Measurements from ENCODE around the gene AKAP5. TPM values are rescaled to one million over a fixed set of nuclear protein-coding genes. Genes with fewer than 3 reads are reported as not detected.

Gene AKAP5
- total and polyA plus RNA-seq, 2 experiments from 2014 or later, result 0.08 to 0.22 TPM

- TF ChIP-seq EZH2 (IDR thresholded peaks at IDR 0.05; ENCODE audit: insufficient read depth, poor library complexity, severe bottlenecking), result no peak
- no peak for TF ChIP-seq EZH2phosphoT487 (IDR thresholded peaks at IDR 0.05; ENCODE audit: insufficient read depth, low read depth)
These were observed 26.3 kb downstream of the AKAP5 start for GRCh38 chr14:64491637-64492036.

GRCh38 chr14:64493455-64493854 lies 28.2 kb downstream of the AKAP5 start:
- Histone ChIP-seq H3K36me3 (ENCODE audit: low read depth) (peaks cover 18% of the 10 kb centered on the region; the same call in 1 of the 2 replicates), H3K27ac (no peak overlapping the region), H3K27me3 (replicated peaks; ENCODE audit: insufficient read depth) (no peaks in the 10 kb centered on the region), H3K9ac (no peak overlapping the region), H3K79me2 (ENCODE audit: insufficient read depth) (peaks cover 45% of the 10 kb centered on the region), H3K4me3 (no peak overlapping the region), H2AFZ (no peak overlapping the region), H4K20me1 (ENCODE audit: insufficient read depth) (no peaks in the 10 kb centered on the region), H3K4me2 (ENCODE audit: unreplicated experiment) (no peak overlapping the region), H3K4me1 (ENCODE audit: insufficient read depth) (no peaks in the 10 kb centered on the region), H3F3A (ENCODE audit: insufficient read depth) (no peaks in the 10 kb centered on the region), H3K9me2 (ENCODE audit: insufficient read depth) (no peaks in the 10 kb centered on the region), H3K9me3 (ENCODE audit: low read depth) (no peaks in the 10 kb centered on the region)
- no peak for DNase-seq
- WGBS, 2 experiments (ENCODE audit: low coverage in 1 of 2, low lambda C conversion rate in 2 of 2, missing lambda C conversion rate in 2 of 2), result 95 to 100% methylated on average over 3 of the region's 3 CpGs
- in situ Hi-C loops (cut with MboI), result no loop called here
- TF ChIP-seq EZH2phosphoT487 (IDR thresholded peaks at IDR 0.05; ENCODE audit: insufficient read depth, low read depth) (no peak), EZH2 (IDR thresholded peaks at IDR 0.05; ENCODE audit: insufficient read depth, poor library complexity, severe bottlenecking) (no peak)

More at GRCh38 chr14:64491637-64492036, 26.3 kb downstream of the AKAP5 start:
- Histone ChIP-seq H3K27ac (no peak overlapping the region), H3K9me3 (ENCODE audit: low read depth) (no peaks in the 10 kb centered on the region), H3K9me2 (ENCODE audit: insufficient read depth) (no peaks in the 10 kb centered on the region), H3K36me3 (ENCODE audit: low read depth) (peaks cover 14% of the 10 kb centered on the region; the same call in 1 of the 2 replicates), H3F3A (ENCODE audit: insufficient read depth) (no peaks in the 10 kb centered on the region), H3K4me1 (ENCODE audit: insufficient read depth) (no peaks in the 10 kb centered on the region), H4K20me1 (ENCODE audit: insufficient read depth) (no peaks in the 10 kb centered on the region), H3K4me3 (no peak overlapping the region), H2AFZ (no peak overlapping the region), H3K9ac (no peak overlapping the region), H3K4me2 (ENCODE audit: unreplicated experiment) (no peak overlapping the region), H3K79me2 (ENCODE audit: insufficient read depth) (peaks cover 29% of the 10 kb centered on the region), H3K27me3 (replicated peaks; ENCODE audit: insufficient read depth) (no peaks in the 10 kb centered on the region)
- in situ Hi-C loops (cut with MboI), result no loop called here
- no peak for DNase-seq
- WGBS, 2 experiments (ENCODE audit: low coverage in 1 of 2, low lambda C conversion rate in 2 of 2, missing lambda C conversion rate in 2 of 2), result 93% methylated on average over 2 of the region's 2 CpGs

- no peaks in the 10 kb centered on the region for H3K27me3 ChIP-seq (replicated peaks; ENCODE audit: insufficient read depth)
These were observed 30.0 kb downstream of the AKAP5 start for GRCh38 chr14:64495252-64495651.

GRCh38 chr14:64496764-64497163 lies 31.5 kb downstream of the AKAP5 start:
- DNase-seq, result no peak
- H3F3A ChIP-seq (ENCODE audit: insufficient read depth), result peaks cover 13% of the 10 kb centered on the region
- TF ChIP-seq EZH2phosphoT487 (IDR thresholded peaks at IDR 0.05; ENCODE audit: insufficient read depth, low read depth) (no peak), EZH2 (IDR thresholded peaks at IDR 0.05; ENCODE audit: insufficient read depth, poor library complexity, severe bottlenecking) (no peak)
- no peak overlapping the region for H2AFZ ChIP-seq
- no peak overlapping the region for H3K4me2 ChIP-seq (ENCODE audit: unreplicated experiment)
- H3K27ac ChIP-seq, result no peak overlapping the region
- H3K79me2 ChIP-seq (ENCODE audit: insufficient read depth), result peaks cover 72% of the 10 kb centered on the region
- H3K9ac ChIP-seq, result no peak overlapping the region
- no peaks in the 10 kb centered on the region for H4K20me1 ChIP-seq (ENCODE audit: insufficient read depth)
- H3K27me3 ChIP-seq (replicated peaks; ENCODE audit: insufficient read depth), result no peaks in the 10 kb centered on the region
- peaks cover 22% of the 10 kb centered on the region for H3K4me1 ChIP-seq (ENCODE audit: insufficient read depth)
- no peaks in the 10 kb centered on the region for H3K9me3 ChIP-seq (ENCODE audit: low read depth)
- no peak overlapping the region for H3K4me3 ChIP-seq
- in situ Hi-C loops (cut with MboI), result no loop called here
- no peaks in the 10 kb centered on the region for H3K9me2 ChIP-seq (ENCODE audit: insufficient read depth)
- H3K36me3 ChIP-seq (ENCODE audit: low read depth), result 0 out of 2 replicates have a peak, but pooled peaks cover 14% of the 10 kb centered on the region

More at GRCh38 chr14:64495252-64495651, 30.0 kb downstream of the AKAP5 start:
- no peaks in the 10 kb centered on the region for H3K9me2 ChIP-seq (ENCODE audit: insufficient read depth)
- H3F3A ChIP-seq (ENCODE audit: insufficient read depth), result no peaks in the 10 kb centered on the region
- H4K20me1 ChIP-seq (ENCODE audit: insufficient read depth), result no peaks in the 10 kb centered on the region
- H3K36me3 ChIP-seq (ENCODE audit: low read depth), result 0 out of 2 replicates have a peak, but pooled peaks cover 14% of the 10 kb centered on the region
- H3K27ac ChIP-seq, result no peak overlapping the region
- no peaks in the 10 kb centered on the region for H3K9me3 ChIP-seq (ENCODE audit: low read depth)
- H3K9ac ChIP-seq, result no peak overlapping the region
- no peak for DNase-seq
- H2AFZ ChIP-seq, result no peak overlapping the region
- H3K4me1 ChIP-seq (ENCODE audit: insufficient read depth), result peaks cover 7% of the 10 kb centered on the region
- no peak overlapping the region for H3K4me2 ChIP-seq (ENCODE audit: unreplicated experiment)
- no peak overlapping the region for H3K4me3 ChIP-seq
- in situ Hi-C loops (cut with MboI), result no loop called here
- TF ChIP-seq EZH2phosphoT487 (IDR thresholded peaks at IDR 0.05; ENCODE audit: insufficient read depth, low read depth), result no peak
- no peak for TF ChIP-seq EZH2 (IDR thresholded peaks at IDR 0.05; ENCODE audit: insufficient read depth, poor library complexity, severe bottlenecking)
- H3K79me2 ChIP-seq (ENCODE audit: insufficient read depth), result peaks cover 62% of the 10 kb centered on the region

- Histone ChIP-seq H3K9me3 (ENCODE audit: low read depth) (no peaks in the 10 kb centered on the region), H3K36me3 (ENCODE audit: low read depth) (0 out of 2 replicates have a peak, but pooled peaks cover 10% of the 10 kb centered on the region), H3K4me3 (no peak overlapping the region), H3K4me1 (ENCODE audit: insufficient read depth) (peaks cover 32% of the 10 kb centered on the region), H3K27ac (no peak overlapping the region), H2AFZ (no peak overlapping the region), H3K79me2 (ENCODE audit: insufficient read depth) (peaks cover 74% of the 10 kb centered on the region), H3K4me2 (ENCODE audit: unreplicated experiment) (no peak overlapping the region), H3K9me2 (ENCODE audit: insufficient read depth) (no peaks in the 10 kb centered on the region), H4K20me1 (ENCODE audit: insufficient read depth) (no peaks in the 10 kb centered on the region), H3K27me3 (replicated peaks; ENCODE audit: insufficient read depth) (no peaks in the 10 kb centered on the region), H3F3A (ENCODE audit: insufficient read depth) (peaks cover 26% of the 10 kb centered on the region), H3K9ac (no peak overlapping the region)
- in situ Hi-C loops (cut with MboI), result no loop called here
- WGBS, 2 experiments (ENCODE audit: low coverage in 1 of 2, low lambda C conversion rate in 2 of 2, missing lambda C conversion rate in 2 of 2), result 96 to 100% methylated on average over 1 of the region's 1 CpG
- TF ChIP-seq EZH2 (IDR thresholded peaks at IDR 0.05; ENCODE audit: insufficient read depth, poor library complexity, severe bottlenecking), result no peak
- no peak for TF ChIP-seq EZH2phosphoT487 (IDR thresholded peaks at IDR 0.05; ENCODE audit: insufficient read depth, low read depth)
- peak; percentile 32 for DNase-seq
These were observed 34.8 kb downstream of the AKAP5 start for GRCh38 chr14:64500088-64500487.
